PFSK-1 (cell line): Measurements from ENCODE around the gene GABRB1.

ENCODE experiments used
- POLR2AphosphoS5 ChIP-seq: IDR thresholded peaks from 2 replicates; pipeline ENCODE4 v1.6.1; 2012; ENCODE audit warnings: low read depth, mild to moderate bottlenecking, control low read depth, low read length, moderate library complexity
- SIN3A ChIP-seq: IDR thresholded peaks from 2 replicates; pipeline ENCODE4 v1.6.1; 2012; ENCODE audit warnings: mild to moderate bottlenecking, low read length, moderate library complexity, borderline replicate concordance; ENCODE audit not compliant: insufficient read depth
- TAF1 ChIP-seq: IDR thresholded peaks from 2 replicates; pipeline ENCODE4 v1.6.1; 2012; ENCODE audit warnings: low read length, control low read depth, borderline replicate concordance; ENCODE audit not compliant: insufficient read depth
- TF ChIP-seq, protein P1 (sequence below), 2 experiments: IDR thresholded peaks; 2 replicates each; pipeline versions ENCODE4 v1.6.1 to v1.8.0; 2011 to 2012; ENCODE audit warnings: low read depth in 2 of 2, low read length in 2 of 2, control low read depth in 1 of 2, inconsistent platforms in 1 of 2, mild to moderate bottlenecking in 1 of 2, moderate library complexity in 1 of 2; ENCODE audit not compliant: insufficient read depth in 1 of 2

DNA sequence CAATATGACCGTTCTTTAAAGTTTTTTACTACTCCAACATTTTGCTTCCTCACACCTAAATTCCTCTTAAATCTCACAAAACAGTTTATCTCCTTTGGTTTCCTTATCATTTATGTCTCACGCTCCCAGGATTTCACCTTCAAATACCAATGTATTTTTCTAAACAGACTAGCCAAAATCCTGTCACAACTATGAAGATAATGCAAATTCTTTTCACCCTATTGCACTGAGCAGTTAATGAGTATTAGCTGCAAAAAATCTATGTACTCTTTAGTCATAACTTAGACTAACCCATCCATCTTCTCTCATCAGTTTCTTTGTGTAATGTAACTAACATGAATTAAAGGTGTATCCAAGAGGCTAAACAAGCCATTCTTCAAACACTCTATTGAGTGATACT lies 280.8 kb downstream of the GABRB1 start:
- TF ChIP-seq POLR2AphosphoS5 (no peak), TAF1 (no peak), SIN3A (no peak)
- TF ChIP-seq, protein P1, sequence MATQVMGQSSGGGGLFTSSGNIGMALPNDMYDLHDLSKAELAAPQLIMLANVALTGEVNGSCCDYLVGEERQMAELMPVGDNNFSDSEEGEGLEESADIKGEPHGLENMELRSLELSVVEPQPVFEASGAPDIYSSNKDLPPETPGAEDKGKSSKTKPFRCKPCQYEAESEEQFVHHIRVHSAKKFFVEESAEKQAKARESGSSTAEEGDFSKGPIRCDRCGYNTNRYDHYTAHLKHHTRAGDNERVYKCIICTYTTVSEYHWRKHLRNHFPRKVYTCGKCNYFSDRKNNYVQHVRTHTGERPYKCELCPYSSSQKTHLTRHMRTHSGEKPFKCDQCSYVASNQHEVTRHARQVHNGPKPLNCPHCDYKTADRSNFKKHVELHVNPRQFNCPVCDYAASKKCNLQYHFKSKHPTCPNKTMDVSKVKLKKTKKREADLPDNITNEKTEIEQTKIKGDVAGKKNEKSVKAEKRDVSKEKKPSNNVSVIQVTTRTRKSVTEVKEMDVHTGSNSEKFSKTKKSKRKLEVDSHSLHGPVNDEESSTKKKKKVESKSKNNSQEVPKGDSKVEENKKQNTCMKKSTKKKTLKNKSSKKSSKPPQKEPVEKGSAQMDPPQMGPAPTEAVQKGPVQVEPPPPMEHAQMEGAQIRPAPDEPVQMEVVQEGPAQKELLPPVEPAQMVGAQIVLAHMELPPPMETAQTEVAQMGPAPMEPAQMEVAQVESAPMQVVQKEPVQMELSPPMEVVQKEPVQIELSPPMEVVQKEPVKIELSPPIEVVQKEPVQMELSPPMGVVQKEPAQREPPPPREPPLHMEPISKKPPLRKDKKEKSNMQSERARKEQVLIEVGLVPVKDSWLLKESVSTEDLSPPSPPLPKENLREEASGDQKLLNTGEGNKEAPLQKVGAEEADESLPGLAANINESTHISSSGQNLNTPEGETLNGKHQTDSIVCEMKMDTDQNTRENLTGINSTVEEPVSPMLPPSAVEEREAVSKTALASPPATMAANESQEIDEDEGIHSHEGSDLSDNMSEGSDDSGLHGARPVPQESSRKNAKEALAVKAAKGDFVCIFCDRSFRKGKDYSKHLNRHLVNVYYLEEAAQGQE (IDR thresholded peaks at IDR 0.05; ENCODE audit: insufficient read depth in 1 of 2, low read depth in 2 of 2, low read length in 2 of 2) = no peak
